ENCODE measurements around the gene FAT3. TPM values are rescaled to one million over a fixed set of nuclear protein-coding genes. Genes with fewer than 3 reads are reported as not detected.

FAT3 gene
- under 1 TPM; 0.33 to 0.75 TPM for total RNA-seq

- H3K4me3 ChIP-seq: peak within 1 kb of the TSS; percentile 34 to 47
- no peak for TF ChIP-seq CTCF (IDR thresholded peaks at IDR 0.05)
- no peaks in the 10 kb centered on the region for H3K36me3 ChIP-seq
- peaks cover 0 to 5% of the 10 kb centered on the region in 2 donors for H3K27me3 ChIP-seq
- no peak for DNase-seq (ENCODE audit: low spot score)
- H3K9me3 ChIP-seq: no peaks in the 10 kb centered on the region
- H3K27ac ChIP-seq: peak within 1 kb of the TSS in 1 of 2 donors; percentile 6
- peaks cover 0 to 24% of the 10 kb centered on the region in 2 donors for H3K4me1 ChIP-seq
These were observed at the start of gene FAT3 for GRCh38 chr11:92224407-92225124. TSS of gene FAT3 (plus strand) at chr11:92224818. CDS start at chr11:92352113, 127,295 bp downstream.

- Histone ChIP-seq H3K4me1 (no peaks in the 10 kb centered on the region), H3K36me3 (no peaks in the 10 kb centered on the region), H3K4me3 (no peak overlapping the region), H3K27me3 (no peaks in the 10 kb centered on the region), H3K27ac (no peak overlapping the region), H3K9me3 (no peaks in the 10 kb centered on the region)
- TF ChIP-seq CTCF (IDR thresholded peaks at IDR 0.05): no peak
- no peak for DNase-seq (ENCODE audit: low spot score)
These were observed 45.5 kb upstream of the FAT3 start for GRCh38 chr11:92179017-92179670.

GRCh38 chr11:92180226-92180625 is 44.4 kb upstream of the FAT3 start:
- Histone ChIP-seq H3K27ac (no peak overlapping the region), H3K4me3 (no peak overlapping the region), H3K36me3 (no peaks in the 10 kb centered on the region), H3K9me3 (no peaks in the 10 kb centered on the region), H3K4me1 (no peaks in the 10 kb centered on the region), H3K27me3 (no peaks in the 10 kb centered on the region)
- no peak for TF ChIP-seq CTCF (IDR thresholded peaks at IDR 0.05)
- no peak for DNase-seq (ENCODE audit: low spot score)

GRCh38 chr11:92180664-92181251 is 43.9 kb upstream of the FAT3 start:
- no peak overlapping the region for H3K4me3 ChIP-seq
- TF ChIP-seq CTCF (IDR thresholded peaks at IDR 0.05): no peak
- H3K36me3 ChIP-seq: no peaks in the 10 kb centered on the region
- H3K9me3 ChIP-seq: no peaks in the 10 kb centered on the region
- H3K4me1 ChIP-seq: no peaks in the 10 kb centered on the region
- no peaks in the 10 kb centered on the region for H3K27me3 ChIP-seq
- DNase-seq (ENCODE audit: low spot score): no peak
- H3K27ac ChIP-seq: no peak overlapping the region

GRCh38 chr11:92190535-92191206 is 33.9 kb upstream of the FAT3 start:
- no peaks in the 10 kb centered on the region for H3K27me3 ChIP-seq
- no peak for TF ChIP-seq CTCF (IDR thresholded peaks at IDR 0.05)

More at GRCh38 chr11:92190535-92191206, 33.9 kb upstream of the FAT3 start:
- Histone ChIP-seq H3K4me1 (no peaks in the 10 kb centered on the region), H3K4me3 (no peak overlapping the region), H3K9me3 (no peaks in the 10 kb centered on the region), H3K27ac (no peak overlapping the region), H3K36me3 (no peaks in the 10 kb centered on the region)
- DNase-seq (ENCODE audit: low spot score): no peak

All from right atrium auricular region (tissue), 2 donors.